A549 (cell line): ENCODE measurements around the gene BNC2. TPM values are rescaled to one million over a fixed set of nuclear protein-coding genes. Genes with fewer than 3 reads are reported as not detected.

Experiments
- ATAC-seq, 2 experiments: fragments of 200-7000 bp in 1 of 2; fragments of >200 bp in 1 of 2; cut with Nextera tagmentation in 1 of 2; cut with Tn5 transposase in 1 of 2; 3 replicates each; pipeline versions ENCODE4 v1.8.0 to v1.9.1; 2018 to 2020; ENCODE audit warnings: mild to moderate bottlenecking in 1 of 2, moderate library complexity in 1 of 2
- CTCF ChIA-PET: fragments of 300-600 bp; sonication (Branson Sonifier 250); formaldehyde crosslinking; extraction: SDS; loops from one replicate; lab custom pipeline; 2021; ENCODE audit warnings: antibody characterized with exemption, inconsistent platforms; lab: Yijun Ruan, JAX
- POLR2A ChIA-PET: fragments of 350-600 bp; formaldehyde crosslinking; extraction: SDS; loops from one replicate; lab custom pipeline; 2021; ENCODE audit warnings: antibody characterized with exemption, inconsistent platforms; lab: Yijun Ruan, JAX
- DNase-seq, 2 experiments: peaks; one replicate each; pipeline versions ENCODE4 v3.0.0 to v3.0.0-alpha.2; 2011 to 2016; ENCODE audit warnings: low read depth in 1 of 2, low spot score in 1 of 2
- FAIRE-seq: peaks from 2 replicates; lab custom pipeline; 2011; peaks lifted over from hg19 to GRCh38; lab: Jason Lieb, UNC
- H3K27ac ChIP-seq, 2 experiments: fragments of >200 bp; sonication (Bioruptor Twin); formaldehyde crosslinking; 3 replicates each; pipeline ENCODE4 v1.5.1; 2016 to 2017
- H3K4me1 ChIP-seq: fragments of >200 bp; sonication (Bioruptor Twin); formaldehyde crosslinking; 3 replicates; pipeline ENCODE4 v1.6.1; 2016
- H3K4me2 ChIP-seq: fragments of >200 bp; sonication (Bioruptor Twin); formaldehyde crosslinking; 3 replicates; pipeline ENCODE4 v1.6.1; 2016
- H3K4me3 ChIP-seq: fragments of >200 bp; sonication (Bioruptor Twin); formaldehyde crosslinking; 3 replicates; pipeline ENCODE4 v1.5.1; 2016
- H3K9me3 ChIP-seq: fragments of >200 bp; sonication (Bioruptor Twin); formaldehyde crosslinking; 3 replicates; pipeline ENCODE4 v1.6.1; 2016
- BHLHE40 ChIP-seq: IDR thresholded peaks from 2 replicates; pipeline ENCODE4 v1.6.1; 2012; ENCODE audit warnings: low read depth, low read length, inconsistent platforms
- CBX8 ChIP-seq: fragments of 200-600 bp; sonication (generic); IDR thresholded peaks from 2 replicates; pipeline ENCODE4 v1.6.1; 2016
- CHD2 ChIP-seq: fragments of 150-350 bp; IDR thresholded peaks from 2 replicates; pipeline ENCODE4 v1.6.1; 2014; ENCODE audit warnings: low read length; ENCODE audit not compliant: partially characterized antibody
- CTCF ChIP-seq: fragments of >200 bp; sonication (Bioruptor Twin); formaldehyde crosslinking; IDR thresholded peaks from 3 replicates; pipeline ENCODE4 v1.5.1; 2016
- EHF ChIP-seq: fragments of 250-450 bp; sonication (Bioruptor Pico); IDR thresholded peaks from 2 replicates; pipeline ENCODE4 v1.5.0; 2020; ENCODE audit warnings: mild to moderate bottlenecking
- EHMT2 ChIP-seq: fragments of 200-600 bp; sonication (generic); IDR thresholded peaks from 2 replicates; pipeline ENCODE4 v1.6.1; 2016; ENCODE audit warnings: antibody characterized with exemption, low read depth, mild to moderate bottlenecking, moderate library complexity
- ELK1 ChIP-seq: fragments of 150-350 bp; IDR thresholded peaks from 2 replicates; pipeline ENCODE4 v1.6.1; 2014; ENCODE audit warnings: low read depth, mild to moderate bottlenecking, low read length
- FOXS1 ChIP-seq: fragments of 250-450 bp; sonication (Bioruptor Pico); IDR thresholded peaks from 2 replicates; pipeline ENCODE4 v1.5.0; 2020; ENCODE audit warnings: mild to moderate bottlenecking, moderate library complexity
- GATA3 ChIP-seq: IDR thresholded peaks from 2 replicates; pipeline ENCODE4 v1.6.1; 2012; ENCODE audit warnings: borderline replicate concordance
- HEYL ChIP-seq: fragments of 250-450 bp; sonication (Bioruptor Pico); IDR thresholded peaks from 2 replicates; pipeline ENCODE4 v1.8.0; 2021; ENCODE audit warnings: mild to moderate bottlenecking, moderate library complexity
- JUNB ChIP-seq: fragments of >200 bp; sonication (Bioruptor Twin); formaldehyde crosslinking; IDR thresholded peaks from 2 replicates; pipeline ENCODE4 v1.6.1; 2016
- MAFK ChIP-seq: fragments of 450-650 bp; IDR thresholded peaks from 2 replicates; pipeline ENCODE4 v1.6.1; 2014; ENCODE audit not compliant: partially characterized antibody
- MAX ChIP-seq: IDR thresholded peaks from 2 replicates; pipeline ENCODE4 v1.6.1; 2012
- MAZ ChIP-seq: fragments of 150-350 bp; IDR thresholded peaks from 2 replicates; pipeline ENCODE4 v1.6.1; 2014; ENCODE audit warnings: antibody characterized with exemption, low read depth, low read length, borderline replicate concordance
- MYC ChIP-seq: IDR thresholded peaks from 2 replicates; pipeline ENCODE4 v1.6.1; 2012; ENCODE audit warnings: mild to moderate bottlenecking, inconsistent platforms, low read length, improper control_type of control experiment, borderline replicate concordance
- PHF8 ChIP-seq: fragments of 200-600 bp; sonication (generic); IDR thresholded peaks from 2 replicates; pipeline ENCODE4 v1.6.1; 2016; ENCODE audit warnings: low read depth, mild to moderate bottlenecking, antibody characterized with exemption, moderate library complexity, borderline replicate concordance
- POLR2A ChIP-seq: IDR thresholded peaks from 2 replicates; pipeline ENCODE4 v1.6.1; 2012; ENCODE audit warnings: mild to moderate bottlenecking, low read length
- RNF2 ChIP-seq: fragments of 200-600 bp; sonication (generic); IDR thresholded peaks from 2 replicates; pipeline ENCODE4 v1.6.1; 2016; ENCODE audit warnings: low read depth, mild to moderate bottlenecking, antibody characterized with exemption, moderate library complexity, borderline replicate concordance
- TFCP2L1 ChIP-seq: fragments of 250-450 bp; sonication (Bioruptor Pico); IDR thresholded peaks from 2 replicates; pipeline ENCODE4 v1.5.0; 2021; ENCODE audit warnings: mild to moderate bottlenecking
- TP53 ChIP-seq: fragments of 250-450 bp; sonication (Bioruptor Pico); IDR thresholded peaks from 2 replicates; pipeline ENCODE4 v1.5.0; 2021; ENCODE audit warnings: mild to moderate bottlenecking, moderate library complexity
- ZC3H11A ChIP-seq: fragments of 450-650 bp; IDR thresholded peaks from 2 replicates; pipeline ENCODE4 v1.6.1; 2014; ENCODE audit warnings: antibody characterized with exemption, mild to moderate bottlenecking
- ZSCAN20 ChIP-seq: fragments of 250-450 bp; sonication (Bioruptor Pico); IDR thresholded peaks from 2 replicates; pipeline ENCODE4 v1.8.0; 2022; ENCODE audit warnings: mild to moderate bottlenecking, moderate library complexity
- WGBS: methylation state at CpG from one replicate; pipeline ENCODE4 v1.1.6; 2017; ENCODE audit errors: missing lambda C conversion rate; 5-methylcytosine and 5-hydroxymethylcytosine counted together
- polyA plus RNA-seq, 4 experiments: library from polyadenylated mRNA; depleted of rRNA in 3 of 4; stranded (reverse); fragments of >200 nt; fragmentation: RNase III in 1 of 4; extraction: RNeasy Plus Mini Kit Qiagen cat#74134 plus additional on column Dnase treatment in 1 of 4; gene quantifications; 2 replicates in 3 of 4; 3 replicates in 1 of 4; pipeline ENCODE4 v1.2.3, GENCODE V29; 2011 to 2017

The BNC2 gene
- polyA plus RNA-seq, 2 of the 4 experiments (the other 2 are of a cell fraction), result 6.2 to 7.5 TPM

- TF ChIP-seq MYC, result no peak
These were observed 15.5 kb upstream of the BNC2 start (continued) for GRCh38 chr9:16885931-16886330.

- no peak for TF ChIP-seq ELK1
- TF ChIP-seq GATA3, result no peak
- TF ChIP-seq MAX, result no peak
- no peak for TF ChIP-seq EHMT2
- no peak for TF ChIP-seq HEYL (CRISPR knock-in tag)
- no peak for TF ChIP-seq CTCF
- TF ChIP-seq CHD2, result no peak
- TF ChIP-seq RNF2, result no peak
- TF ChIP-seq TP53, result no peak
- no peak for TF ChIP-seq PHF8
- TF ChIP-seq CBX8, result no peak
- no peak for TF ChIP-seq BHLHE40
- no peak for TF ChIP-seq TFCP2L1 (CRISPR knock-in tag)
- TF ChIP-seq MAFK, result no peak
- no peak for TF ChIP-seq JUNB
- no peak for TF ChIP-seq FOXS1
- TF ChIP-seq MAZ, result no peak
- no peak for TF ChIP-seq EHF (CRISPR knock-in tag)
- TF ChIP-seq ZC3H11A, result no peak
- no peak for TF ChIP-seq POLR2A
- no peaks in the 10 kb centered on the region for H3K4me1 ChIP-seq
- DNase-seq, result no peak
- POLR2A ChIA-PET, result no interaction called here
- 64% methylated on average over 5 of the region's 5 CpGs for WGBS
- H3K4me2 ChIP-seq, result no peak overlapping the region
- CTCF ChIA-PET, result interaction anchor here (1.1 kb wide), 1 partner anchor 11 kb away, joined by 3 read pairs; no protein-coding TSS in a partner anchor
- H3K27ac ChIP-seq, result no peak overlapping the region
- no peak overlapping the region for H3K4me3 ChIP-seq
- ATAC-seq, result no peak
- no peak for FAIRE-seq
- H3K9me3 ChIP-seq, result no peaks in the 10 kb centered on the region
These were observed 14.6 kb upstream of the BNC2 start for GRCh38 chr9:16884952-16885513.

- CTCF ChIA-PET, result interaction anchor here (1.1 kb wide), 1 partner anchor 12 kb away, joined by 3 read pairs; no protein-coding TSS in a partner anchor
- H3K9me3 ChIP-seq, result no peaks in the 10 kb centered on the region
- no peak for FAIRE-seq
- no peak for TF ChIP-seq HEYL (CRISPR knock-in tag)
- TF ChIP-seq ZSCAN20 (CRISPR knock-in tag), result no peak
- no peak for TF ChIP-seq GATA3
- H3K4me1 ChIP-seq, result no peaks in the 10 kb centered on the region
- POLR2A ChIA-PET, result no interaction called here
- no peak overlapping the region for H3K4me2 ChIP-seq
- 77% methylated on average over 3 of the region's 3 CpGs for WGBS
- no peak for ATAC-seq
- no peak for DNase-seq
- no peak overlapping the region for H3K27ac ChIP-seq
- H3K4me3 ChIP-seq, result no peak overlapping the region
These were observed 13.9 kb upstream of the BNC2 start for GRCh38 chr9:16884373-16884772.
